ENCODE measurements around the gene NPIPA1.
A peak's percentile ranks its signal among the peaks of the same experiment; 100 is the strongest.
"Not testable (repeated sequence)": the region's sequence is repeated elsewhere in the genome, so short reads cannot be mapped to it uniquely, and the experiment has no call there.

Gene NPIPA1

GRCh38 chr16:14937143-14937542 lies at the start of gene NPIPA1:
TSS of gene NPIPA1 (plus strand) at chr16:14937443. CDS start at chr16:14937443, 0 bp downstream.
- DNase-seq = not testable (repeated sequence)

- DNase-seq = not testable (repeated sequence)
Measured at GRCh38 chr16:14892111-14892510, 45.1 kb upstream of the NPIPA1 start.

GRCh38 chr16:14895382-14895781 lies 41.9 kb upstream of the NPIPA1 start:
- not testable (repeated sequence) for DNase-seq

- not testable (repeated sequence) for DNase-seq
Measured at GRCh38 chr16:14896023-14896422, 41.2 kb upstream of the NPIPA1 start.

GRCh38 chr16:14897006-14897664 lies 40.1 kb upstream of the NPIPA1 start:
- not testable (repeated sequence) for DNase-seq

GRCh38 chr16:14898162-14898561 lies 39.1 kb upstream of the NPIPA1 start:
- DNase-seq = not testable (repeated sequence)

GRCh38 chr16:14903191-14903957 lies 33.9 kb upstream of the NPIPA1 start:
- peak; percentile 29 for DNase-seq

GRCh38 chr16:14909744-14910143 lies 27.5 kb upstream of the NPIPA1 start:
- DNase-seq = not testable (repeated sequence)

- DNase-seq = not testable (repeated sequence)
Measured at GRCh38 chr16:14910833-14911629, 26.2 kb upstream of the NPIPA1 start.

GRCh38 chr16:14911954-14912353 lies 25.3 kb upstream of the NPIPA1 start:
- DNase-seq = not testable (repeated sequence)

- DNase-seq = not testable (repeated sequence)
Measured at GRCh38 chr16:14912588-14912987, 24.7 kb upstream of the NPIPA1 start.

- DNase-seq = not testable (repeated sequence)
Measured at GRCh38 chr16:14918504-14918903, 18.7 kb upstream of the NPIPA1 start.

- DNase-seq = not testable (repeated sequence)
Measured at GRCh38 chr16:14919837-14920600, 17.2 kb upstream of the NPIPA1 start.

- DNase-seq = not testable (repeated sequence)
Measured at GRCh38 chr16:14922285-14922684, 15.0 kb upstream of the NPIPA1 start.

GRCh38 chr16:14922968-14923367 lies 14.3 kb upstream of the NPIPA1 start:
- not testable (repeated sequence) for DNase-seq

GRCh38 chr16:14923394-14924088 lies 13.7 kb upstream of the NPIPA1 start:
- DNase-seq = not testable (repeated sequence)

GRCh38 chr16:14924359-14924758 lies 12.9 kb upstream of the NPIPA1 start:
- DNase-seq = not testable (repeated sequence)

- DNase-seq = not testable (repeated sequence)
Measured at GRCh38 chr16:14924982-14925381, 12.3 kb upstream of the NPIPA1 start.

- DNase-seq = peak; percentile 6
Measured at GRCh38 chr16:14928064-14928714, 9.1 kb upstream of the NPIPA1 start.

- DNase-seq = not testable (repeated sequence)
Measured at GRCh38 chr16:14929176-14929575, 8.1 kb upstream of the NPIPA1 start.

- not testable (repeated sequence) for DNase-seq
Measured at GRCh38 chr16:14930246-14930645, 7.0 kb upstream of the NPIPA1 start.
